Panc1 (cell line): ENCODE measurements around the gene OAF. TPM values are rescaled to one million over a fixed set of nuclear protein-coding genes. Genes with fewer than 3 reads are reported as not detected.

Experiments
- ATAC-seq: fragments of 200-7000 bp; cut with Tn5 transposase; 2 replicates; pipeline ENCODE4 v1.9.1; 2020; ENCODE audit warnings: mild to moderate bottlenecking, moderate library complexity
- BruUV-seq: library from RNA; stranded (reverse); fragments of 400-500 nt; replicated peaks from 2 replicates; lab custom pipeline; 2021; lab: Mats Ljungman, UMichigan
- CTCF ChIA-PET: fragments of 300-600 bp; sonication (Branson Sonifier 250); formaldehyde crosslinking; loops from one replicate; lab custom pipeline; 2022; ENCODE audit warnings: antibody characterized with exemption; lab: Charles Lee
- POLR2A ChIA-PET: fragments of 300-600 bp; sonication (Branson Sonifier 250); formaldehyde crosslinking; loops from one replicate; lab custom pipeline; 2022; ENCODE audit warnings: antibody characterized with exemption; lab: Charles Lee
- DNase-seq: peaks from one replicate; pipeline ENCODE4 v3.0.0-alpha.2; 2010; ENCODE audit warnings: low read depth, low spot score
- H3K27ac ChIP-seq: 2 replicates; pipeline ENCODE4 v1.5.1; 2011; ENCODE audit warnings: mild to moderate bottlenecking, low read length, inconsistent platforms
- H3K27me3 ChIP-seq: fragments of 200-500 bp; sonication (Bioruptor generic); 2 replicates; pipeline ENCODE4 v1.6.0; 2014; ENCODE audit warnings: low read length, inconsistent platforms; ENCODE audit not compliant: control insufficient read depth, insufficient read depth
- H3K36me3 ChIP-seq: fragments of 200-500 bp; sonication (Bioruptor generic); 2 replicates; pipeline ENCODE4 v1.5.1; 2014; ENCODE audit warnings: inconsistent platforms, mild to moderate bottlenecking, low read length, moderate library complexity; ENCODE audit not compliant: control insufficient read depth, insufficient read depth
- H3K4me1 ChIP-seq: 2 replicates; pipeline ENCODE4 v1.5.1; 2011; ENCODE audit warnings: inconsistent platforms, mild to moderate bottlenecking, low read length, moderate library complexity; ENCODE audit not compliant: control insufficient read depth, insufficient read depth
- H3K4me3 ChIP-seq, 2 experiments: 2 replicates each; pipeline ENCODE4 v1.5.1; 2011 to 2012; ENCODE audit warnings: low read depth in 2 of 2, low read length in 2 of 2, mild to moderate bottlenecking in 2 of 2, inconsistent platforms in 1 of 2, moderate library complexity in 1 of 2
- H3K9me3 ChIP-seq: fragments of 200-500 bp; sonication (Bioruptor generic); 2 replicates; pipeline ENCODE4 v1.5.1; 2014; ENCODE audit warnings: low read depth, mild to moderate bottlenecking, inconsistent platforms, low read length, moderate library complexity; ENCODE audit not compliant: control insufficient read depth, insufficient read depth
- CTCF ChIP-seq: fragments of 450-650 bp; IDR thresholded peaks from 2 replicates; pipeline ENCODE4 v1.5.1; 2017; ENCODE audit warnings: mild to moderate bottlenecking
- POLR2AphosphoS5 ChIP-seq: IDR thresholded peaks from 2 replicates; pipeline ENCODE4 v1.6.1; 2012; ENCODE audit warnings: mild to moderate bottlenecking, low read depth, low read length, moderate library complexity
- REST ChIP-seq, 2 experiments: IDR thresholded peaks; 2 replicates each; pipeline ENCODE4 v1.6.1; 2011 to 2012; ENCODE audit warnings: low read depth in 2 of 2, control low read depth in 1 of 2, low read length in 1 of 2, mild to moderate bottlenecking in 1 of 2, moderate library complexity in 1 of 2; ENCODE audit not compliant: insufficient read depth in 1 of 2
- SIN3A ChIP-seq: IDR thresholded peaks from 2 replicates; pipeline ENCODE4 v1.6.1; 2012; ENCODE audit warnings: low read depth, mild to moderate bottlenecking, low read length, moderate library complexity, borderline replicate concordance; ENCODE audit not compliant: insufficient read depth
- TCF7L2 ChIP-seq: IDR thresholded peaks from 2 replicates; pipeline ENCODE4 v1.6.1; 2011; ENCODE audit warnings: mild to moderate bottlenecking, low read depth, low read length, inconsistent platforms
- in situ Hi-C: cut with HindIII; loops from 2 replicates; pipeline ENCODE4 v1.10.0; 2016; ENCODE audit warnings: low sequenced_read_pairs, low pct_unique_long_range_greater_than_20kb
- intact Hi-C: fragments of 100-400 bp; cut with micrococcal nuclease; formaldehyde crosslinking; loops from one replicate; pipeline ENCODE4 v1.10.0; 2022; ENCODE audit not compliant: unreplicated experiment
- total RNA-seq: library from RNA; stranded (reverse); gene quantifications from one replicate; pipeline ENCODE4 v1.2.1, GENCODE V29; 2021; ENCODE audit not compliant: unreplicated experiment

The OAF gene
- total RNA-seq, 1 experiment from 2014 or later = 13.7 TPM

- POLR2A ChIA-PET = no interaction called here
- Histone ChIP-seq H3K27ac (no peak overlapping the region), H3K36me3 (no peaks in the 10 kb centered on the region), H3K4me3 (no peak overlapping the region), H3K27me3 (peaks cover 2% of the 10 kb centered on the region; the same call in 1 of the 2 replicates), H3K9me3 (no peaks in the 10 kb centered on the region), H3K4me1 (no peaks in the 10 kb centered on the region)
- ATAC-seq (no peak), DNase-seq (no peak)
- CTCF ChIA-PET = no interaction called here
- in situ Hi-C loops = no loop called here
- BruUV-seq = no TSS peak
- intact Hi-C loops = no loop called here
- TF ChIP-seq TCF7L2 (no peak), POLR2AphosphoS5 (no peak), SIN3A (no peak), CTCF (no peak), REST (IDR thresholded peaks at IDR 0.05; ENCODE audit: insufficient read depth in 1 of 2, low read depth in 2 of 2, low read length in 1 of 2) (no peak)
Measured at GRCh38 chr11:120196826-120197225, 14.0 kb upstream of the OAF start.

- POLR2A ChIA-PET = no interaction called here
- no peak for DNase-seq
- Histone ChIP-seq H3K4me3 (no peak overlapping the region), H3K9me3 (no peaks in the 10 kb centered on the region), H3K27me3 (peaks cover 6% of the 10 kb centered on the region; the same call in 1 of the 2 replicates), H3K4me1 (no peaks in the 10 kb centered on the region), H3K36me3 (no peaks in the 10 kb centered on the region), H3K27ac (no peak overlapping the region)
- ATAC-seq = no peak
- CTCF ChIA-PET = no interaction called here
- in situ Hi-C loops = no loop called here
- TF ChIP-seq TCF7L2 (no peak), POLR2AphosphoS5 (no peak), REST (IDR thresholded peaks at IDR 0.05; ENCODE audit: insufficient read depth in 1 of 2, low read depth in 2 of 2, low read length in 1 of 2) (no peak), CTCF (no peak), SIN3A (no peak)
- no TSS peak for BruUV-seq
- intact Hi-C loops = no loop called here
Measured at GRCh38 chr11:120197251-120197891, 13.5 kb upstream of the OAF start.
